BE2C (cell line): ENCODE measurements around the gene TNP2.
"Not testable (repeated sequence)": the region's sequence is repeated elsewhere in the genome, so short reads cannot be mapped to it uniquely, and the experiment has no call there.

Experiments
- DNase-seq: peaks from one replicate; pipeline ENCODE4 v3.0.0-alpha.2; 2020
- H3K27me3 ChIP-seq: fragments of 250-450 bp; sonication (Bioruptor Pico); 2 replicates; pipeline ENCODE4 v1.5.1; 2020; ENCODE audit warnings: mild to moderate bottlenecking
- H3K36me3 ChIP-seq: fragments of 250-450 bp; sonication (Bioruptor Pico); 2 replicates; pipeline ENCODE4 v1.5.1; 2020; ENCODE audit warnings: mild to moderate bottlenecking
- H3K4me1 ChIP-seq: fragments of 250-450 bp; sonication (Bioruptor Pico); 2 replicates; pipeline ENCODE4 v1.5.1; 2020
- H3K4me3 ChIP-seq: 2 replicates; pipeline ENCODE4 v1.5.1; 2011; ENCODE audit warnings: low read depth, low read length
- H3K9me3 ChIP-seq: fragments of 250-450 bp; sonication (Bioruptor Pico); 2 replicates; pipeline ENCODE4 v1.5.1; 2020
- CTCF ChIP-seq: IDR thresholded peaks from 2 replicates; pipeline ENCODE4 v1.5.1; 2012; ENCODE audit warnings: mild to moderate bottlenecking, low read depth, low read length

Gene TNP2

DNA sequence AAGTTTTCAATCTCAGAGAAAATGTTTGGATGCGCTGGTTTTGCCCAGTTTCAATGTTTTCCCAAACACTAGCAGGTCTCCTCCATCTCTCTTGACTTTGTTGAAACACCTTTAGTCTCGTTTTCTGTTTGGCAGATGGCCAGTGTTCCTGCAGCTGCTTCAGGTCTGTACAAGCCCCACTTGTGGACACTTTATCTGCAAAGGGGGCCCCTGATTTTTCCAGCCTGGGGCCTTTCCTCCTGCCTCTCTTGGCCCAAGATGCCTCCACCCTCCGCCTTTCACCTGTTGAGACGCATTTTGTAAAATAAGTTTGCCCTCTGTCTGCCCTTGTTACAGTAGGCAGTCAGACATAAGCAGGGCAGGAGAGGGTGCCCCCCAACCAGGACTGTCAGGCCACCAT, 33.9 kb upstream of the TNP2 start:
- no peaks in the 10 kb centered on the region for H3K36me3 ChIP-seq
- no peaks in the 10 kb centered on the region for H3K27me3 ChIP-seq
- H3K4me3 ChIP-seq = no peak overlapping the region; the same call in 1 of the 2 replicates
- peaks cover 7% of the 10 kb centered on the region for H3K4me1 ChIP-seq
- no peaks in the 10 kb centered on the region for H3K9me3 ChIP-seq
- TF ChIP-seq CTCF = no peak
- no peak for DNase-seq

- peaks cover 12% of the 10 kb centered on the region for H3K4me1 ChIP-seq
- no peaks in the 10 kb centered on the region for H3K9me3 ChIP-seq
- H3K4me3 ChIP-seq = no peak overlapping the region
- TF ChIP-seq CTCF = no peak
- no peak for DNase-seq
- no peaks in the 10 kb centered on the region for H3K27me3 ChIP-seq
- H3K36me3 ChIP-seq = no peaks in the 10 kb centered on the region
These were observed 32.7 kb upstream of the TNP2 start for GRCh38 chr16:11301645-11302501.

DNA sequence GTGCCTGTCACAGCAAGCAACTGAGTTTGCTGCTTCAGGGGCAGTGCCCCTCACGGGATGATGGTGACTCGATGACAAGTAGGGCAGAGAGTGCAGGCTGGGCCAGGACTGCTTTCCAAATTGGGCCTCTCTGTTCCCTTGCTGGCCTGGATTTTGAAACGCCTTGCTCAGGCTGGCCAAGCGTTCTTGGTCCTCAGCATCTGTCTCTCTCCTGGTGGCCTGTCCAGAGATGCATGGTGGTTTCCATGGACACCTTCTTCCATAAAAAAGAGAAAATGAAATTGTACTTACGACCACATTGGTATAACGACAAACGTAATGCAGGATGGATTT, 31.4 kb upstream of the TNP2 start:
- DNase-seq = no peak
- Histone ChIP-seq H3K4me3 (no peak overlapping the region), H3K4me1 (peaks cover 12% of the 10 kb centered on the region), H3K27me3 (no peaks in the 10 kb centered on the region), H3K9me3 (no peaks in the 10 kb centered on the region), H3K36me3 (no peaks in the 10 kb centered on the region)
- TF ChIP-seq CTCF = no peak

GRCh38 chr16:11299865-11300559, 30.9 kb upstream of the TNP2 start:
- DNase-seq = no peak
- Histone ChIP-seq H3K4me1 (peaks cover 12% of the 10 kb centered on the region), H3K36me3 (no peaks in the 10 kb centered on the region), H3K4me3 (no peak overlapping the region), H3K27me3 (no peaks in the 10 kb centered on the region), H3K9me3 (no peaks in the 10 kb centered on the region)
- no peak for TF ChIP-seq CTCF

- H3K4me3 ChIP-seq, H3K9me3 ChIP-seq, H3K36me3 ChIP-seq, DNase-seq, H3K27me3 ChIP-seq: not testable (repeated sequence)
- H3K4me1 ChIP-seq = peaks cover 12% of the 10 kb centered on the region
These were observed 29.9 kb upstream of the TNP2 start for GRCh38 chr16:11298950-11299547.

DNA sequence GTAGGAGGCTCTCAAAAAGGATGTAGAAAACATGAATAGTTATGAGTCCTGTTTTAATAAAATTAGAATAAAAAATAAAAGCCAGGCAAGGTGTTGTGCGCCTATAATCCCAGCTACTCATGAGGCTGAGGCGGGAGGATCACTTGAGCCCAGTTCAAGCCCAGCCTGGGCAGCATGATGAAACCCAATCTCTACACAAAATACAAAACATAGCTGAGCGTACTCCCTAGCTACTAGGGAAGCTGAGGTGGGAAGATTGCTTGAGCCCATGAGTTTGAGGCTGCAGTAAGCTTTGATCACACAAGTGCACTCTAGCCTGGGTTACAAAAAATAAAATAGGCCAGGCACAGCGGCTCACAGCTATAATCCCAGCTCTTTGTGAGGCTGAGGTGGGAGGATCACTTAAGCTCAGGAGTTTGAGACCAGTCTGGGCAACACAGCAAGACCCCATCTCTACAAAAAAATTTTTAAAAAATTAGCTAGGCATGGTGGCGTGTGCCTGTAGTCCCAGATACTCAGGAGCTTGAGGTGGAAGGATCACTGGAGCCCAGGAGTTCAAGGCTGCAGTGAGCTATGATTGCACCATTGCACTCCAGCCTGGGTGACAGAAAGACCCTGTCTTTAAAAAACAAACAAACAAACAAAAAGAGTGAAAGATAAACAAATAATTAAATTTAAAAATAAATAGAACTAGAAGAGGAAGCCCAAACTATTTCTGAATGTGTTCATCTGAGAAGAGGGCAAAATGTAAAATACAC, 29.2 kb upstream of the TNP2 start:
- DNase-seq = no peak
- TF ChIP-seq CTCF = no peak
- Histone ChIP-seq H3K36me3 (no peaks in the 10 kb centered on the region), H3K4me3 (no peak overlapping the region), H3K4me1 (peaks cover 8% of the 10 kb centered on the region), H3K9me3 (no peaks in the 10 kb centered on the region), H3K27me3 (no peaks in the 10 kb centered on the region)
